Erythroblast (primary cell): Measurements from ENCODE around the gene ASIC4.

ENCODE experiments used
- GATA1 ChIP-seq: IDR thresholded peaks from 2 replicates; pipeline ENCODE4 v1.6.1; 2011; ENCODE audit warnings: low read depth, mild to moderate bottlenecking, control low read depth, low read length, moderate library complexity
- POLR2A ChIP-seq: IDR thresholded peaks from 2 replicates; pipeline ENCODE4 v1.6.1; 2011; ENCODE audit warnings: mild to moderate bottlenecking, low read length

DNA sequence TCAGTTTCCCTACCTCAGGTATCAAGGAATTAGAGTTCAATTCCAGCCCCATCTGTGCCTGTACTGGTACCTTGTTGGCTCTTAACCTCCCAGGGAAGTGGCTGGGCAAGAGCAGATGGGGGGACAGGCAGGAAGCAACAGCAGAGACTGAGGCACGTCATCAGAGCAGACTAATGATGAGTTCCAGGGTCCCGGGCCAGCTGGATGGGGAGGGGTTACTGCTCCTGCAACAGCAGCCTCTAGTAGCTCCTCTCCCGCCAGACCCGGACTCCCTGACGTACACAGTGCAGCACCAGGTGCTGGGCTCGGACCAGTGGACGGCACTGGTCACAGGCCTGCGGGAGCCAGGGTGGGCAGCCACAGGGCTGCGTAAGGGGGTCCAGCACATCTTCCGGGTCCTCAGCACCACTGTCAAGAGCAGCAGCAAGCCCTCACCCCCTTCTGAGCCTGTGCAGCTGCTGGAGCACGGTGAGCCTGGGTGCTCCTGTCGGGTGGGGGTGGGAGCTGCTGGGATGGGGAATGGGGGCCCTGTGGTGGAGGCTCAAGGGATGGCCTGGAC, 41.6 kb upstream of the ASIC4 start:
- TF ChIP-seq POLR2A (no peak), GATA1 (no peak)
